Measurements from ENCODE around the gene SMNDC1.

Gene SMNDC1

GRCh38 chr10:110304780-110305421, at the start of gene SMNDC1:
SMNDC1 (minus strand) TSS chr10:110304920; CDS start chr10:110303587, 1,333 bp downstream.
- no peak for TF ChIP-seq ZNF274 (IDR thresholded peaks at IDR 0.05; ENCODE audit: low read depth, low read length)
- peak within 1 kb of the TSS; percentile 76 for H3K4me3 ChIP-seq (ENCODE audit: low read length)

DNA sequence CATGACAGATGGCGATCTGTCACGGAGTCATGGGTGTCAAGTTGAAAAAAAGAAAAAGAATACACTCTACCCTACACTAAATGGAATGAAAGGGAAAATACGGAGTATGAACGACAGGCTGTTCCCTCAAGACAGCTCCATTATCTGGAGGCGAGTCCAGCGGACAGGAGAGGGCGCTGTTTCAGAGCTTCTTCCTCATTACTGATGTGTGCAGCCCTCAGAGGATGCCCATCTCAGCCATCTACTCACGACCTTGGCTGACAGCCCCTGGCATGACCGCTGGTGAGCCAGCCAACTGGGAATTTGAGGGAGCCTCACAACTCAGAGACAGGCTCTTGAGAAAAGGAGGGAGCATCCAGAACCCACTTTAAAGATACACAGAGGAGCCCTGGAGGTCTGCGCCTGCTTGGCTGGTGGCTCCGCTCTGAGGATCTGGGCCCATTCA, 49.6 kb upstream of the SMNDC1 start:
- H3K4me3 ChIP-seq (ENCODE audit: low read length): no peak overlapping the region; the same call in 1 of the 2 replicates

DNA sequence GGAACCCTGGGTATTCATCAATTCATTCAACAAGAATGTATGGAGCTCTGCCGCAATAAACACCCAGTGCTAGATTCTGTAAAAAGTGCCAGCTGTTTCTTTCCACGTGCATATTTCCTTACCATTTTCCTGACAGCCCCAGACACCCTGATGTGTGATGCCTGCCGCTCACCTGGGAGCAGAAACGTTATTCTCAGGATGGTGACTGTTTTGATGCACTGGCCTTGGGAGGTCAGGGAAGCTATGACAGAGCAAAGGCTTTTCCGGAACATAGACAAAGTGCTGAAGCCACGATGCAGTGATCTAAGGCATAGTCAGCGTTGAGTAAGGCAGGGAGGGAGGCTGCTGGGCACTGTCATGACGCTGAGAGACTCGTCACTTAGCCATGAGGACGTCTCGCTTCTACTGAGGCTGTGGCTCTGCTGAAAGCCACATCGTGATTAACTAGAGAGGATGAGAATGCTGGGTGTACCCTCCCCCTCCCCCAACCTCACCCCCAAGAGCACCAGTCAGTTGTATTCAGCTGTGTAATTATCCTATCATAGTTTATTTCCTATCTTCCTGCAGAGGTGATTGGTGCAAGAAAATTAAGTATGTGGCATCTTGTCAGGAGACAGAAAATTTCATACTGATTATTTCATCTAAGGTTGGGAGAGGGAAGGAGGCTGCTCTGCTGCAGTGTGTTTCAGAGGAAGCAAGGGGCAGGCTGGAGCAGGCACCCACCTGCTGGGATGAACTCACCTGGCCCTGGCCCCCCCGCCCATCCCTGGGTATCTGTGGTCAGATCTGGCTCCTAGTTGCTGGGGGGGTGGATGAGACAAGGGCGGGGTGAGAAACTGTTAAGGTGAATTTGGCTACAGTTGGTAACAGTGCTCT, 48.8 kb upstream of the SMNDC1 start:
- no peak for TF ChIP-seq ZNF274 (IDR thresholded peaks at IDR 0.05; ENCODE audit: low read depth, low read length)
- H3K4me3 ChIP-seq (ENCODE audit: low read length): no peak overlapping the region

More for the DNA sequence above, 49.6 kb upstream of the SMNDC1 start:
- TF ChIP-seq ZNF274 (IDR thresholded peaks at IDR 0.05; ENCODE audit: low read depth, low read length): no peak

- H3K4me3 ChIP-seq (ENCODE audit: low read length): no peak overlapping the region
- TF ChIP-seq ZNF274 (IDR thresholded peaks at IDR 0.05; ENCODE audit: low read depth, low read length): no peak
Observed at GRCh38 chr10:110352930-110353243, 48.2 kb upstream of the SMNDC1 start.

DNA sequence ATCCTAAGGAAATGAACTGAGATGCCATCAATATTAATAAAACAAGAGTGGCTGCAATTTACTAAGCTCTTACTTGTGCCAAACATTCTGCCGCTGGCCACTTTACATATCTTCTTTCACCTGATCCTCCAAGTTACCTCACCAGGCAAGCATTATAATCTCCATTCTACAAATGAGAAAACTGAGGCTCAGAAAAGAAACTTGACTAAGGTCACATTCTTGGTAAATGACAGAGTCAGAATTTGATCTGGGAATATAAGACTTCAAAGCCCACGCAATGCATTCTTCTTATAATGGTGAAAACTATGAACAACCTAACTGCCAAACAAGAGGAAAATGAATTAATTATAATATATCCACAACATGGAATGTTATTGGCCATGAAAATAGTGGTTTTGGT, 46.1 kb upstream of the SMNDC1 start:
- TF ChIP-seq ZNF274 (IDR thresholded peaks at IDR 0.05; ENCODE audit: low read depth, low read length): no peak
- H3K4me3 ChIP-seq (ENCODE audit: low read length): no peak overlapping the region

DNA sequence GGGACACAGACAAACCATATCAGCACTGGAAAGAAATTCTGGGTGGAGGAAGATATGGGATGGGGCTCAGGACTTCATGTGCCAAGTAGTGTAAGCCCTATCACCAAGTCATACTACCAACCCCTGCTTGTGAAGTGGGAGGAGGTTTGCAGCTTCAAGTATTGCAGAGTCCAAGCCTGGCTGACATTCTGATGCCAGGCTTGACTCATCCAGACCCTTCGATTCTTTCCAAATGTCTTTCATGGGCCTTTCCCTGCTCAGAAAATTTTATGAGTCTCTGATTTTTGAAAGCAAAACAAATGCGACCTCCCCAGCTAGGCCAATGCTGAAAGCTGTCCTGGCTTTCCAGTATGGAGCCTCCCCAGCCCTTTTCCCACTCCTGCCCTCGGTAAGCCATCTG, 45.1 kb upstream of the SMNDC1 start:
- no peak for TF ChIP-seq ZNF274 (IDR thresholded peaks at IDR 0.05; ENCODE audit: low read depth, low read length)
- H3K4me3 ChIP-seq (ENCODE audit: low read length): no peak overlapping the region

GRCh38 chr10:110349386-110349785, 44.7 kb upstream of the SMNDC1 start:
- no peak overlapping the region for H3K4me3 ChIP-seq (ENCODE audit: low read length)
- no peak for TF ChIP-seq ZNF274 (IDR thresholded peaks at IDR 0.05; ENCODE audit: low read depth, low read length)

DNA sequence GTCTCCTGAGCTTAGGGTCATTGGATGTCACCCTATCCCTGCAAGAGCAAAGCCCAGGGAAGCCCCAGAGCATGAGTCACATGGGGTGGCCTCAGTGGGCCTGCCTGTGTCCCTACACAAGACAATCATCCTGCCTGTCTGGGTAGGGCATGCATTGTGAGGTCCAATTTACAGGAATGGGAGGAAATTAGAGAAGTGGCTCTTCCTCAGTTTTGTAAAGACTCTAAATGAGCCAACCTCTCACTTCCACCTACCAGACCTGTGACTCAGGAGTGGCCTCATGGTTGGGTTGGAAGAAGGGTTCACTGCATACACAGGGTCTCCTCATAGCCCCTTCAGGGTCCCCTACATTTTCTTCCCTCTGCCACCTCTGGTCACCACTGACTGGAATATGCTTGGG, 43.6 kb upstream of the SMNDC1 start:
- TF ChIP-seq ZNF274 (IDR thresholded peaks at IDR 0.05; ENCODE audit: low read depth, low read length): no peak
- H3K4me3 ChIP-seq (ENCODE audit: low read length): no peak overlapping the region

DNA sequence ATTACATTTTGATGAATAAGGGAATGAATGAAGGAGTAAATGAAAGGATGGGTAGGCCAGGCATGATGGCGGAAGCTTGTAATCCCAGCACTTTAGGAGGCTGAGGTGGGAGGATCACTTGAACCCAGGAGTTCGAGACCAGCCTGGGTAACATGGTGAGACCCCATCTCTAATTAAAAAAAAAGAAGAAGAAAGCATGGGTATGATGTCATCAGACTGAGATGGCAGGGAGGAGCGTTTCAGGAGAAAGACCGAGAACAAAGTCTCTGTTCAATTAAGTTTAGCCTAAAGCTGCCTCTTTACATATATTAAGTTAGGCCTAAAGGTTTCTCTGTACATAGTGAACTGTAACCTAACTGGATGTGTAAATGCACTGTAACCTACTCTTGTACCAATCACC, 42.2 kb upstream of the SMNDC1 start:
- H3K4me3 ChIP-seq (ENCODE audit: low read length): no peak overlapping the region
- no peak for TF ChIP-seq ZNF274 (IDR thresholded peaks at IDR 0.05; ENCODE audit: low read depth, low read length)

- no peak for TF ChIP-seq ZNF274 (IDR thresholded peaks at IDR 0.05; ENCODE audit: low read depth, low read length)
- no peak overlapping the region for H3K4me3 ChIP-seq (ENCODE audit: low read length)
Observed at GRCh38 chr10:110345286-110345685, 40.6 kb upstream of the SMNDC1 start.

GRCh38 chr10:110344622-110345021, 39.9 kb upstream of the SMNDC1 start:
- H3K4me3 ChIP-seq (ENCODE audit: low read length): no peak overlapping the region
- TF ChIP-seq ZNF274 (IDR thresholded peaks at IDR 0.05; ENCODE audit: low read depth, low read length): no peak

DNA sequence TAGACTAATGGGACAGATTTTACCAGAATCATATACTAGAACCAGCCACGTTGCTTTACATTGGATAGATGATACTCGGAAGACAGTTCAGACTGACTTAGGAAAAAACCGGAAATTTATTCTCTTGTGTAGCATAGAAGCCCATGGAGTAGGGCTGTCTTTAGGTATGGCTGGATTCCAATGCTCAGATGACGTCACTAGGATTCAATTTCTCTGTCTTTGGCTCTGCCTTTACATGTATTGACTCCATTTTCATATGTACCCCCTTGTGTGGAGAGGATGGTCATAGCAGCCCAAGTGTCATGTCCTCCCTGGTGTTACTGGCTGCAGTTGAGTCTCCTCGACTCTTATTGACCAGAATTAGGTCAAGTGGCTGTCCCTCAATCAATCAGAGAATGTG, 39.2 kb upstream of the SMNDC1 start:
- no peak for TF ChIP-seq ZNF274 (IDR thresholded peaks at IDR 0.05; ENCODE audit: low read depth, low read length)
- H3K4me3 ChIP-seq (ENCODE audit: low read length): no peak overlapping the region

- no peak overlapping the region for H3K4me3 ChIP-seq (ENCODE audit: low read length)
- TF ChIP-seq ZNF274 (IDR thresholded peaks at IDR 0.05; ENCODE audit: low read depth, low read length): no peak
Observed at GRCh38 chr10:110340816-110341215, 36.1 kb upstream of the SMNDC1 start.

DNA sequence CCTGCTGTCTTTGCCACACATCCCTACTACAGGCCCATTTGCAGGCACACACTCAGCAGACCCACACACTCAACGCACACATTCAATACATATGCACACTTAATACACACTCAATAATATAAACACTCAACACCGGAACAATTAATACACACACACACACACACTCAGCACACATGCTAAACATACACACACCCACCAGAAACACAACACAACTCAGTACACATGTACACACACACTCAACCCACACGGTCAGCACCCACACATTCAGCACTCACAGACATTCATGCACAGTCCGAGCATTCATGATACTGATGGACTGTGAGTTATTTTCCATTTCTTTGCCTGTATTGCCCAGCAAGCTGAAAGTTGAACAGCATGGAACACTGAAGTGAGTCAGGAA, 35.4 kb upstream of the SMNDC1 start:
- no peak overlapping the region for H3K4me3 ChIP-seq (ENCODE audit: low read length)
- no peak for TF ChIP-seq ZNF274 (IDR thresholded peaks at IDR 0.05; ENCODE audit: low read depth, low read length)

- no peak for TF ChIP-seq ZNF274 (IDR thresholded peaks at IDR 0.05; ENCODE audit: low read depth, low read length)
- no peak overlapping the region for H3K4me3 ChIP-seq (ENCODE audit: low read length)
Observed at GRCh38 chr10:110337906-110338305, 33.2 kb upstream of the SMNDC1 start.
